Measurements from ENCODE around the gene SYNRG.
"Not testable (repeated sequence)": the region's sequence is repeated elsewhere in the genome, so short reads cannot be mapped to it uniquely, and the experiment has no call there.

SYNRG gene

DNA sequence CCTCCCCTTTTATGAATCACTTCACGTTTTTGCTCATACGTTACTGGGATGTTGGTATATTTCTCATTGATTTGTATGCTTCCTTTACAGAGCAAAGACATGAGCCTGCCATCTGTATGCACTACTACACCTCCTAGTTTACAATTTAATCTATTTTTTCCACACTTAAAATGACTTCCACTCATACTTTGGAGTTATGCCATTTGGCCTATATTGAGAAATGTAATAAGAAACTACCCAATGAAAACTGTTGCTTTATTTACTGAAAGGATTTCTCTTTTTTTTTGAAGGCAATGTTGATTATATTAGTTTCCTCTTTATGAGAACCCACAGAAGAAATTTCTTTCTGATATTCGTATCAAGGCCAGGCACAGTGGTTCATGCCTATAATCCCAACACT lies 76.5 kb downstream of the SYNRG start:
- DNase-seq: no peak

- no peak for DNase-seq
Observed at GRCh38 chr17:37530420-37530819, 78.8 kb downstream of the SYNRG start.

GRCh38 chr17:37527249-37527851 lies 81.9 kb downstream of the SYNRG start:
- peak; percentile 58 for DNase-seq

- no peak for DNase-seq
Observed at GRCh38 chr17:37523715-37524219, 85.5 kb downstream of the SYNRG start.

DNA sequence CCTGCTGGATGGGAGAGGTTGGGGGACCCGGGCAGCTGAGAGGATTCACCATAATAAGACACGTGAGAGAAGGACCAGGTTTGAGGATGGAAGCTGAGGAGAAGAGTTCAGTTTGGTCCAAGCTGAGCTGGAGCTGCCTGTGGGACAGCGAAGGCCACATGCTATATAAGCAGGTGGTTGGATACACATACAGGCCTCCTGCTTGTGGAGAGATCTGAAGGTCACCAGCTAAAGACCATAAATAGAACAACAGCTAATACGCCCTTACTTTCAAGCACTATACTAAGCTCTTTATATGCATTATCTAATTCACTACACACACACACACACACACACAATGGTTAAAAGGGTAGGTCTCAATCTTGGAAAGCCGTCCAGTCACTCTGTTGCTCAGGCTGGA lies 87.4 kb downstream of the SYNRG start:
- DNase-seq: no peak

GRCh38 chr17:37520174-37520573 lies 89.0 kb downstream of the SYNRG start:
- DNase-seq: no peak

DNA sequence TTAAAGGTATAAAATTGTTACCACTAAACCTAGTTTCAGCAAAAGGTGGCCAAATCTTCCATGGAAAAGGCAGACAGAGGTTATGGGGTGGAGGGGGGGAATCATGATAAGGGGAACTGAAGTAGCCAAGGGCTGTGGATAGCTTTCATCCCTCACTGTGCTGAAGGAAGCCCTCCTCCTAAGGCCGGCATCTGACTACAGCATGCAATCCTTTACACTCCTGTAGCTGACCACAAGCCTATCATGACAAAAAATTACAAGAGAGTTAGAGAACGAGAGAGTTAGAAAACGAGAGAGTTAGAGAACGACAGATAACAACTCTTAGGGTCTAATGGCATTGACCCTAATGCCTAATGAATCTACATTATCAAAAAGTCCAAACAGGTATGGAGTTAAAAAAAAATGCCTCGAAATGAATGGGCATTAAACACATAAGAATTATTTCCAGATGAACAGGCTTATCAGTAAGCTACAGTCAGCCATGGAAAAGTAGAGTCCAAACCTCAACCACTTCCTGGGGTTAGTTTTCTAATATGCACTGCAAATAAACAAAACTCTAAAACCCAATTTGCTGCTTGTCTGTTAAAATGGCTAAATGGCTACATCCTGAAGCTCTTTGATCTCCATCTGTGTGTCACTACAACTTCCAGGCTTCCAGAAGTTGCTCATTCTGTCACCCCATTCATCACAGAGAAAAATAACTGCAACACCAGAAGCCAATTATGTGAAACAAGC lies 89.8 kb downstream of the SYNRG start:
- DNase-seq: peak; percentile 1

- no peak for DNase-seq
Observed at GRCh38 chr17:37518826-37519225, 90.4 kb downstream of the SYNRG start.

DNA sequence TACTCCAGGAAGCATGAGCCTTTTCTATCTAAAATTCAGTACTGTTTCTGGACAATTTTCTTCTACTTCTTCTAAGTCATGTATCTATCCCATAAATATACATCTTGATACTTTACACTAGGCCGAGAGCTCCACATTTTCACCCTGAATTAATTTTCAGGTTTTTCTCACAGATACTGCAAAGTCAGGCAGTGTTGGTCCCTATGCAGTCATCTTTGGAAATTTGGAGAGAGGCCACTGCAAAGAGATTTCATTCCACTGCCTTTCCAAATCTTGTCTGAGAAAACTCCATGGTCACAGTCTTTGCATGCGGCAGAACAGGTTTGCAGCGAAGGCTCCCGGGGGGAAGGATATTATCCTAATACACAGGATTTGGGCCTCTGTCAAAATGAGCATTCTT lies 91.3 kb downstream of the SYNRG start:
- no peak for DNase-seq

DNA sequence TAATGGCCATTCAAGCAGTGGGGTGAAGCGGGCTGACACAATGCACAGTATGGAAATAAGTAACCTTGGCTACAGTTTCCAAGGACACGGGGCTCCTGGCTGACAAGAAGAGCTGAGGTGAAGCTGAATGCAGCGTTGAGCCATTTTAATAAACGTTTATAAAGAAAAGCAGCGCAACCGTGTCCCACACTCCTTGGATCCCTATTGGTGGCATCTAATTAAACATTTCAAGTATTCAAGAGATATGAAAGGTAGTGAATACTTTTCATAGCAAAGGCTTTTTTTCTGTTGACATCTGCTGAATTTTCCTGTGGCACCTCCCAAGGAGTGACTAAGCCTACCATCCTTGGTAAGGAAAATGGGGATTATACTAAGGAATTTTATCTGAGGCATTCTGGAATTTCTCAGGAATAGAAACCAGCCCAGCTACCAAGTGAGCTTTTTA lies 93.1 kb downstream of the SYNRG start:
- no peak for DNase-seq

DNA sequence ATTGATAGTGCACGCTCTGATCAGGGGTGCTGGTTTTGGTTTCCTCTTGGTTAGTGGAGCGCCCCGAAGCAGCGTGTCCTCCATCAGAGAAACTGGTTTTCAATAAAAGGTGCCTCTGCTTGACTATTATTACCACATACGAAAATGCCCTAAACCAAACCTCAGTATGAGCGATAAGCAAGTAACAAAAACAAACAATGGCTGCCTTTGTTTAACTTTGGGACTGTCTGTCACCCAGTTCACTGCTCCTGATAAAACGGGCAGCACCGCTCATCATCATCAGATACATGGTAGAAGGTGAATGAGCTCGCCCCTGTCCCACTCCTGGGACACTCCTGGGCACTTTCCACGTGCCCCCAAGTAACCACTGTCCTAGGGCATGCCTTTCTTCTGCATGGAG lies 95.5 kb downstream of the SYNRG start:
- no peak for DNase-seq

GRCh38 chr17:37512442-37513068 lies 96.7 kb downstream of the SYNRG start:
- DNase-seq: no peak

DNA sequence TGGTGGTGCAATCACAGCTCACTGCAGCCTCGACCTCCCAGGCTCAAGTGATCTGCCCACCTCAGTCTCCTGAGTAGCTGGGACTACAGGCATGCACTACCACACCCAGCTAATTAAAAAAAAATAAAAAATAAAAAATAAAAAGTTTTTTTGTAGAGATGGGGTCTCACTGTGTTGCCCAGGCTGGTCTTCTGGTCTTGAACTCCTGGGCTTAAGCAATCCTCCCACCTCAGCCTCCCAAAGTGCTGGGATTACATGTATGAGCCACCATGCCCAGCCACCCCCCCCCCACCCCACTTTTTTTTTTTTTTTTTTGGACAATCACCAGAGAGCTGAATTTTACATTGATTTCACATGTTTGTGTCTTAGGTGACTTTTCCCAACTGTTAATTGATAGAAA lies 97.6 kb downstream of the SYNRG start:
- not testable (repeated sequence) for DNase-seq

DNA sequence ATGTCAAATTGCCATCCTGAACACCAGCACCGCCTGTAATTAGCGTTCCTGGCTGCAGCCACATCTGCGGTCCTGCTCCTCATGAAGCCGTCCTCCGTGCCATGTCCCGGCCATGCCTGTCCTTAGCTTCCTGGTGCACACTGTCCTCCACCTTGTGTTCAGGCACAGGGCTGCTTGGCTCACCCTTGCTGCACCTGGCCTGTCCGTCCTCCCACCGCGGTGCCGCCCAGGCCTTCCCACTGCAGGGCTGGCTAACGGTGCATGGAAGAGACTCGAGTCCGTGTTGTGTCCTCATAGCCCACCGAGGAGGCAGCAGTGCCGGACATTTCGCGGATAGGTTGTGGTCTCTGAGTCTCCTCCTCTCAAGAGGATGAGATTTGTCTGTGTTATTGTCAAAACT lies 99.2 kb downstream of the SYNRG start:
- DNase-seq: no peak

GRCh38 chr17:37507111-37507510 lies 102.1 kb downstream of the SYNRG start:
- no peak for DNase-seq

DNA sequence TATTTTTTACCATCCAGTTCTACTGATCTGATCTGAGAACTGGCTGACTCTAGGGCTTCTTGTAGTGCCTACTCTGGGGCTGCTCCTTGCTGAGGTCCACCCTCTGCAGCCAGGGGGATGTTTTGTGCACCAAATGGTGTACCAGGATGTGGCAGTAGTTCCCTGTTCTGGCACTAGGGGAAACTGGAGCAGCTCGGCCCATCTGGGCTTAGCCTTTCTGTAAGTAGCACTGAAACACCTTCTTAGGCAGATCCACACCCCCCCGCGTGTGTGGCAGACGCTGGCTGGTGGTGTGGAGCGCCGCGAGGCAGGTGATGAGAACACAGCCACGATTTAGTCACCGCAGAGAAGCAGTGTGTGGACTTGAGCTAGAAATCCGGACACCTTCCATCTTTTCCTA lies 102.5 kb downstream of the SYNRG start:
- DNase-seq: peak; percentile 23

- peak; percentile 32 for DNase-seq
Observed at GRCh38 chr17:37505333-37505732, 103.9 kb downstream of the SYNRG start.

- DNase-seq: no peak
Observed at GRCh38 chr17:37503148-37503547, 106.1 kb downstream of the SYNRG start.

DNA sequence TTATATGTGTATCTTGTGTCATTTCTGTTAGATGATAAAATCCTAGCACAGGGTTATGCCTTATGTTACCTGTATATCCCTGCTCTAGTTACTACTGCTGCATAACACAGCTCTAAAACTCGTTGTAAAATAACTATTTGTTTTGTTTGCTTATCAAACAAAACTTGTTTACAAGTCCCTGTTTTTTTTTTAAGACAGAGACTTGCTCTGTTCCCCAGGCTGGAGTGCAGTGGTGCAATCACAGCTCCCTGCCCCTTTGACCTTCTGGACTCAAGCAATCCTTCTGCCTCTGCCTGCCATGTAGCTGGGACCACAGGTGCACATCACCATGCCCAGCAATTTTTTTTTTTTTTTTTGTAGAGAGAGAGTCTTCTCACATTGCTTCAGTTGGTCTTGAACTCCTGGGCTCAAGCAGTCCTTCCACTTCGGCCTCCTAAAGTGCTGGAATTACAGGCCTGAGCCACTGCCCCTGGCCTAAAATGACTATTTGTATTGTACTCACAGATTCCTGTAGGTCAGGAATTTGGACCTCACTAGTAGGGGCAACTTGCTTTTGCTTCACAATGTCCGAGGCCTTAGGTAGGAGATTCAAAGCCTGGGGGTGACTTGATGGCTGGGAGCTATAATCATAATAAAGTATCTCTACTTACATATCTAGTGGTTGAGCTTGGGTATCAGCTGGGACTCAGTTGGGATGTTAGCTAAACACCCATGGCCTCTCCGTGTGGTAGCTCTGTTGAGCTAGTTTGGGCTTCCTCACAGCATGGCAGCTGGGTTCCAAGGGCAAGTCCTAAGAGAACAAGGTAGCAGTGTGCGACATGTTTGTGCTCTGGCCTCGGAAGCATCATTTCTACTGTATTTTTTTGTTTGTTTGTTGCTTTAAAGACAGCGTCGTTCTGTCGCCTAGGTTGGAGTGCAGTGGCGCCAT lies 106.9 kb downstream of the SYNRG start:
- no peak for DNase-seq

DNA sequence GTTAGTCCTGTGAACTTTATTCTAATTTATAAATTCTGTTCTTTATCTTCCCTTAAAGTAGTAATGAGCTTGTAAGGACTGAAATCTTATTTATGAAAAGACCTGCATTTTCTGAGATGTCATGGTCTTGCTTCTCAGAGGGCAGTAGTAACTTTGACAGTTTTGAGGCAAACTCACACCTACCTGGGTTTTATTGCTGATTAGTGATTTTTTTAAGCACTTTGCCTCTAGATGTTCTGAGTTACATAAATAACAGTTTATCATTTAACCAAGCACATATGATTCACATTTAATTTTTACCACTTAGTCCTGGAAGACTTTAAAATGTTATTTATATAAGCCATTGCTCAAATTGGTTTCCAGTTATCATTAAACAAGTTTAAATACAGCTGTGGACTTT lies 108.8 kb downstream of the SYNRG start:
- DNase-seq: no peak

DNA sequence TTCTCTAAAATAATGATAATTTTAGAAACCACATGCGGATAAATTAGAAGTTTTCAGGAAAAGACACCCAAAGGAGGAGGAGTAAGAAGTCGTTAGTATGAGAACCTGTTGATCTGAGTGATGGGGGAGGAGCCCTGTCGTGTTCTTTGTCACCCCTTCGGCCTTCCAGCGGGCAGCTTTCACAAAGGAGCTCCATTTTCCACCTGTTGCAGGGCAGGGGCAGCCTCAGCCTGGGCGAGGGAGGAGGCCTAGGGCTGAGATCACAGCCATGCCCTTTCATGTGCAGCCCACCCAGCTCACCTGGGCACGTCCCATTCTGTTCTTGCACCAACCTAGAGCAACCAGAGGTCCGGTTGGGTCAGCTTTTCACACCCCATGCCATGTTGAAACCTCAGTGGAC lies 114.2 kb downstream of the SYNRG start:
- DNase-seq: no peak

- DNase-seq: no peak
Observed at GRCh38 chr17:37494401-37494831, 114.8 kb downstream of the SYNRG start.

All from activated CD4-positive, alpha-beta T cell treated with anti-CD3 and anti-CD28 coated beads, Interleukin-10, Interleukin-2, amounts not matched to agents 100 ng/mL and 50 ng/mL, durations not matched to agents 16 hours and 8 hours (primary cell).